B cell (primary cell): ENCODE measurements around the gene CCL15.

ENCODE experiments used
- EZH2 ChIP-seq: IDR thresholded peaks from 2 replicates; pipeline ENCODE4 v1.6.1; 2012; ENCODE audit warnings: borderline replicate concordance, low read depth, mild to moderate bottlenecking, moderate library complexity, low read length; ENCODE audit not compliant: insufficient read depth, poor library complexity, severe bottlenecking
- TF ChIP-seq, protein P1 (sequence below): fragments of 200-600 bp; IDR thresholded peaks from one replicate; pipeline ENCODE4 v1.8.0; 2022; ENCODE audit warnings: antibody characterized with exemption, mild to moderate bottlenecking

DNA sequence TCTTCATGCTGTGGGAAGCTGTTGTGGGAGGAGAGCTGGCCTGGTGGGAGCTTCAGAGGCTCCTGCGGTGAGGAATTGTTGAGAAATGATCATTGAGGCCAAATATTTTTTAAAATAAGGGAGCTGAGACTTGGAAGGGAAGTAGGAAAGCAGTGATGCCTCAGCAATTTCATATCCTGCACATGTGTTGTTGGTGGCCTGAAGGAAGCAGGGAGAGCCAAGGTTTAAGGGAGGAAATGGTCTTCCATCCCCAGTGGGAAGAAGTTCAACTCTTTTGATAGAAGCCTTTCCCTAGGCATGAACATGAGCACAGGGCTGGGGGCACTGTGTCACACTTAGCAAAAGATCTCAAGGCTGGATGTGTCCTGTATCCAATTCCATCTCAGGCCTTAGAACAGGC is 14.7 kb downstream of the CCL15 start, which contains the start of gene CCL14:
- TF ChIP-seq, protein P1, sequence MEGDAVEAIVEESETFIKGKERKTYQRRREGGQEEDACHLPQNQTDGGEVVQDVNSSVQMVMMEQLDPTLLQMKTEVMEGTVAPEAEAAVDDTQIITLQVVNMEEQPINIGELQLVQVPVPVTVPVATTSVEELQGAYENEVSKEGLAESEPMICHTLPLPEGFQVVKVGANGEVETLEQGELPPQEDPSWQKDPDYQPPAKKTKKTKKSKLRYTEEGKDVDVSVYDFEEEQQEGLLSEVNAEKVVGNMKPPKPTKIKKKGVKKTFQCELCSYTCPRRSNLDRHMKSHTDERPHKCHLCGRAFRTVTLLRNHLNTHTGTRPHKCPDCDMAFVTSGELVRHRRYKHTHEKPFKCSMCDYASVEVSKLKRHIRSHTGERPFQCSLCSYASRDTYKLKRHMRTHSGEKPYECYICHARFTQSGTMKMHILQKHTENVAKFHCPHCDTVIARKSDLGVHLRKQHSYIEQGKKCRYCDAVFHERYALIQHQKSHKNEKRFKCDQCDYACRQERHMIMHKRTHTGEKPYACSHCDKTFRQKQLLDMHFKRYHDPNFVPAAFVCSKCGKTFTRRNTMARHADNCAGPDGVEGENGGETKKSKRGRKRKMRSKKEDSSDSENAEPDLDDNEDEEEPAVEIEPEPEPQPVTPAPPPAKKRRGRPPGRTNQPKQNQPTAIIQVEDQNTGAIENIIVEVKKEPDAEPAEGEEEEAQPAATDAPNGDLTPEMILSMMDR: no peak
- TF ChIP-seq EZH2: no peak
